ENCODE measurements around the gene LIN52. TPM values are rescaled to one million over a fixed set of nuclear protein-coding genes. Genes with fewer than 3 reads are reported as not detected.
A peak's percentile ranks its signal among the peaks of the same experiment; 100 is the strongest.

LIN52 gene
- 7.2 and 7.6 TPM in 2 replicates for total RNA-seq (2014; rRNA removed; shearing (Covaris generic))

- peak; percentile 99 for DNase-seq (ENCODE audit: low spot score)
Measured at GRCh38 chr14:74084277-74085046, at the start of gene LIN52, which contains the start of gene ALDH6A1. LIN52 (plus strand) TSS chr14:74084956; CDS start chr14:74084975, 19 bp downstream. ALDH6A1 (minus strand) TSS chr14:74084453; CDS start chr14:74084394, 59 bp downstream.

DNA sequence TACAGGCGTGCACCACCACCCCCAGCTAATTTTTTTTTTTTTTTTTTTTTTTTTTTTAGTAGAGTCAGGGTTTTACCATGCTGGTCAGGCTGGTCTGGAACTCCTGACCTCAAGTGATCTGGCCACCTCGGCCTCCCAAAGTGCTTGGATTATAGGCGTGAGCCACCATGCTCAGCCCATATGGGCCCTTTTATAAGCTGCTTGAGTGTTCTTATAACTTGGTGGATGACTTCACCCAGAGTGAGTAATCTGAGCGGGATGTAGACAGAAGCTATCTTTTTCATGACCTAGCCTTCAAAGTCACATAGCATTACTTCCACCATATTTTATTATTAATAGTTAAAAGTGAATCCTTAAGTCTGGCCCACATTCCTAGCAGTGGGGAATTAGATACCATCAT, 49.2 kb upstream of the LIN52 start:
- DNase-seq (ENCODE audit: low spot score): peak; percentile 1

DNA sequence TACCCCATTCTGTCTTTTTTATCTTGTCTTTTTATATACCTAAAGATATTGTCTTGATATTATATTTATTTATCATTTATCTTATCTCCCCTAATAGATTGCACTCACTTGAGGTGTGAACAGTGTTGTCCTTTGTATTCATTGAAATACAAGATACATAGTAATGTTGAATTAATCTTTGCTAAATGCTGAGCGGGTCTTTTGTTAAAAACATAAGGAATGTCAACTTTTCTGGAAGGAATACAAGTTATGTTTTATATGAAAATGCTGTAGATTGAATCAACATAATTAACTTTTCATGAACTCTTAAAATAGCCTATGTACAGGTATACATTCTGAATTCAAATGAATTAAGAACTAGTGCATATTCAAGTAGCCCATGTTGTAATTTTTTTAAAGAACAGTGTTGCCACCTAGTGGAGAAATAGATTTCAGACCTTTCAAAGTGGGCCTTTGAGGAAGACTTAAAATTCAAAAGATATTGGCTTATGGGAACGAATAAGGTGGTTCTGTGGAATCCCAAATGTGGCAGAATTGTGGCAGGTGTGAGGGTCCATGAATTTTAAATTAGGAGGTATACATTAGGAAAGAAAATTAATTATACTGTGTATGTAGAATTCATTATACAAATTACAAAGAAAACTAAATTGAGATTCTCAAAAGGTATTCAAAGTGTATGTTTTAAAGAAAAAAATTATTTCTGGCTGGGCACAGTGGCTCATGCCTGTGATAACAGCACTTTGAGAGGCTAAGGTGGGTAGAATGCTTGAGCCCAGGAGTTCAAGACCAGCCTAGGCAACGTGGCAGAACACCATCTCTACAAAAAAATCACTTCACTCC, 46.5 kb upstream of the LIN52 start:
- DNase-seq (ENCODE audit: low spot score): peak; percentile 23

GRCh38 chr14:74042296-74042695, 42.5 kb upstream of the LIN52 start:
- no peak for DNase-seq (ENCODE audit: low spot score)

- DNase-seq (ENCODE audit: low spot score): no peak
Measured at GRCh38 chr14:74045522-74045921, 39.2 kb upstream of the LIN52 start.

DNA sequence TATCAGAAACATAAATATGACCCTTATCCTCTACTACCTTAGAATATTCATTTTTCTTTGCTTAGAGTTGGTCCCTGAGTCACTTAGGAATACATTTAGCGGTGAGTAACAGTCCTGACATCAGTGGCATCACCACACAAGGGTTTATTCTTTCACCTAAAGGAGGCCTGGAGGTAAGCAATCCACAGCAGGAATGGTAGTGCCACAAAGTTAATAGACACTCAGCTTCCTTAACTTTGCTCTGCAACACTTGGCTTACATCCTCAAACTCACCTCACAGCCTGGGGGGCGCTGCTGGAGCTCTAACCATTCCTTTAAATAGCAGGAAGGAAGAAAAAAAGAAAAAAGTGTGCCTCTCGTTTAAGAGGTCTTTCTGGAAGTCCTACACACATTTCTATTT, 36.5 kb upstream of the LIN52 start:
- DNase-seq (ENCODE audit: low spot score): no peak

DNA sequence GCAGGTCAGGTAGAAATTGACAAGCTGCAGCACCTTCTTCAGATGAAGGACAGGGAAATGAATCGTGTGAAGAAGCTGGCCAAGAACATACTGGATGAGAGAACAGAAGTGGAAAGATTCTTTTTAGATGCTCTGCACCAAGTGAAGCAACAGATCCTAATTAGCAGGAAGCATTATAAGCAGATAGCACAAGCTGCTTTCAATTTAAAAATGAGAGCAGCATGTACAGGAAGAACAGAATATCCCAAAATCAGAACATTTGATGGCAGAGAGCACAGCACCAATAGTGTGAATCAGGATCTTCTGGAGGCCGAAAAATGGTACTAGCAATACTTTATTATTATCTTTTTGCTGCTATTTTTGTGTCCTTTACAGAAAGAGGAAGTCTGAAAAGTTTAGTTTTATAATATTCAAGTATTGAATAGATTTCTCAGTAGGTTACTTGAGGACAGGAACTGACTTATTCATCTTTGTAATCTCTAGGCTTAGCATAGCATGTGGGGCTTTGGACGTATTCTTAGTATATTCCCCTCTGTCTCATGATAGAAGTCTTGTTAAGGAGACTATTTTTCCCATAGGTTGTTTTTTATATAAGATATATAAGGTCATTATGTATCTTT, 34.8 kb upstream of the LIN52 start:
- no peak for DNase-seq (ENCODE audit: low spot score)

DNA sequence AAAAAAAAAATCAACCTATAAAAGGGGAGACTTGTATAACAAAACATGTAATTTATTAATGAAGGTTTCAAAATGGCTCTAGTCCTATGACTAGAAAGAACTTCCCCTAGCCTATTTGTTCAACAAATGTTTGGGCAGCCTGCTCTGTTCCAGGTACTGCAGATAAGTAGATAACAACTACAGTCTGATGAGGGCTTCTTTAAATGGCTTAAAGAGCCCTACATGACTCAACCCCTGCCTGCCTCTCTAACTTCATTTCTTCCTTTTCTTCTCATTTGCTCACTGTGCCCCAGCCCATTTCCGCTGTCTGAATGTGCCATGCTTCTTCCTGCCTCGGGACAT, 22.0 kb upstream of the LIN52 start:
- peak; percentile 31 for DNase-seq (ENCODE audit: low spot score)

DNA sequence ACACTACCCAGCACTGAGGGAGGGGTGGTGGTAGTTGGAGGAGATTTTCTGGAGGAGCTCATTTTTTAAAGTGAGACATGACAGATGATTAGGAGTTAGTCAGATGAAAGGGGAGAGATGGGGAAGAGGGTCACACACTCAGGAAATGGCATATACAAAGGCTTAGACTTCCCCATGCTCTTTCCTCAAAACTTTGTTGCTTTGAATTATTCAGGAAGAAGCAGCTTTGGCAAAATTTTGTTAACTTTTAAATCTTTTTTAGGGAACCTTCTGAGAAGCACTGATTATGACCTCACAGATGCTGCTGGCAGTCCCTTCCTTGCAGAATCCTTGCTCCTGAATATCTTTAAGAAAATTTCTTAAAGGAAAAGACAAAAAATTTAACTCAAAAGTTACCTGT, 20.3 kb upstream of the LIN52 start:
- DNase-seq (ENCODE audit: low spot score): no peak

DNA sequence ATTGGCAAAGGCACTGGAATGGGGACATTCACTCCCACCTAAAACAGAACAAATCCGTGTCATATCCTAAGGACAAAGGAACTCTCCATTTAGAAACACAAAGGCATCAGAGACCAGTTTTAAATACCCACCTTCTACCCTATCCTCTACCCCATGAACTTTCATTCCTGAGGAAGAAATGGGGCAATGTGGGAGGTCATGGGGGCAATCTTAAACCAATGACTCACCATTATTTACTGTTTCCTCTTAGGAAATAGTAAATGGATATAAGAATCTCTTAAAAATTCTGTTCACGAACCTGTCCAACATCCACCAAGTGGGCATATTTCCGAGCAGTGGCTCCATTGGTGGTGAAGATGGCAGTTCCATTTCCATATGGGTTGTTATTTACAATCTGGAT, 19.9 kb upstream of the LIN52 start:
- no peak for DNase-seq (ENCODE audit: low spot score)

DNA sequence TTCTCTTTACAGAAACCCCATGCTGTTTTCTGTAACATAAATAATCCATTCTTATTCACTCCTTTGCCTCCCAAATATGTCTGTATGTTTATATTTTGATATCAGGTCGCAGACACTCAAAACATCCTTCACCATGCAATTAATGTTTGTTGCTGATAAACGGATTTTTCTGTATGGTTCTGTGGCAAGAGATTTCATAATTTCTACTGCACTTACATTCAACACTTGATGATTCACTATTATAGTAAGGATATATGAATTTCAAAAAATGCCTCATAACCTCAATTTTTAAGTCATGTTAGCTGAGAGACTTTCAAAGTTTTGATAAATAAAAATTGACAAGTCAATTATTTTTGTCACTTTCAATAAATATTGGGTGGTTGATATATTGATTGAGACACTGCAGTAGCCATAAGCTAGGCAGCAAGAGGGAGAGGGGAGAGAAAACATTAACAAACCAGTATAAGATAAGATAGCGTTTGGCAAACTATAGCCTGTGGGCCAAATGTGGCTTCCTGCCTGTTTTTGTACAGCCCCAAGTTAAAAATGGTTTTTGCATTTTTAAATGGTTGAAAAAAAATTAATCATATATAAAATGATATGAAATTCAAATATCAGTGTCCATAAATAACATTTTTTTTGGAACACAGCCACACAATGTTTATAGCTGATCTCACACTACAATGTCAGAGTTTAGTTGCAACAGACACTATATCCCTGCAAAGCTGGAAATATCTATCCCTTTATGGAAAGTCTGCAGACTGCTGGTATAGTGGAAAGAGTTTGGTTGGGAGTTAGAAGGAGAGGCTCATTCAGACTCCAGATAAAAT, 18.8 kb upstream of the LIN52 start:
- no peak for DNase-seq (ENCODE audit: low spot score)

DNA sequence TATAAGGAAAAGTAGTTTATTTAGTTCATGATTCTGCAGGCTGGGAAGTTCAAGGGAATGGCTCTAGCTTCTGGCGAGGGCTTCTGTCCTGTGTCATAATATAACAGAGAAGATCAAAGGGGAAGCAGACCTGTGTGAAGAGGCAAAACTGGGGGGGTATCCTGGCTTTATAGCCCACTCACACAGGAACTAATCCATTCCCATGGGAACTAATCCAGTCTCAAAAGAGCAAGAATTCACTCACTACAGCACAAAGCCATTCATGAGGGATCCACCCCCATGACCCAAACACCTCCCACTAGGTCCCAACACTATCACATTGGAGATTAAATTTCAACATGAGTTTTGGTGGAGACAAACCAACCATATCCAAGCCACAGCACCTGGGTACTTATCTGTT, 7.4 kb upstream of the LIN52 start:
- DNase-seq (ENCODE audit: low spot score): no peak

GRCh38 chr14:74080820-74081460, 3.8 kb upstream of the LIN52 start:
- no peak for DNase-seq (ENCODE audit: low spot score)

- no peak for DNase-seq (ENCODE audit: low spot score)
Measured at GRCh38 chr14:74081491-74081890, 3.3 kb upstream of the LIN52 start.

DNA sequence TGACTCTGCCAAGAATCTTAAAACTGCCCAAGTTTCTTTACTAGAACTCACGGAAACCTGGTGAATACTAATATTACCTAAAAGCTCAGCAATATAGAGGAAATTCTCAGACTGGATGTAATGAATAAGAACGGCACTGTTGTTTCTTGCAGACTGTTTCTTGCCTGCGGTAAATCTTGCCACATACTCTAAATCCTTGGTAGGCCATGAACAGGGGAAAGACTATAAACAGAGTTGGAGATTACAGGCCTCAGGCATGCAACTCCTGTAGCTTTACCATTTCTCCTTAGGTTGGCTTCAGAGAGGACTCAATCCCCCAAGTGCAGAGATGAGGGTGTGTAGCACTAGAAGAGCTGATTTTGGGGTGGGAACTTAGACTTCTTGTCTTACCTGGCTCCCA, 1.6 kb upstream of the LIN52 start:
- no peak for DNase-seq (ENCODE audit: low spot score)

DNA sequence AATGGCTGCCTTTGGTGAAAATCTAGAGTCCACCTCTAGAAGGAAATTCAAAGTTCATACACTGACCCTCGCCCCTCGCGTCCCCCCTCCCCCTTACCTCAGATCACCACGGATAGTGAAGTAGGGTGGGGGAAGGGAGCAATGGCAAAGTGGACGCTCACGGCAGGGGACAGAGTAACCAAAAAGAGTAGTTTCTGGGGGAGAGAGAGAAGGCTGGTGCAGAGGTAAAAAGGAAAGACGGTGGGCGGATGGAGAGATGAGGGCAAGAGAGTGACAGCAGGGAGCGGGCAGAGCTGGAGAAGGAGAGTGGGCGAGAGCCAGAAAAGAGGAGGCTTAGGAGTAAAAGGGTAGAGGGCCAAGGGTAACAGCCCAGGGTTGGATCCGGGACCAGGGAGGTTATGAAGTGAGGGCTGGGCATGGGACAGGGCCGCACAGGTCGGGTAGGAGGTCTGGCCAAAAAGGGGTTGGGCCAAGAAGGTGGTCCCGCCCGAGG, 926 bp upstream of the LIN52 start:
- no peak for DNase-seq (ENCODE audit: low spot score)

DNA sequence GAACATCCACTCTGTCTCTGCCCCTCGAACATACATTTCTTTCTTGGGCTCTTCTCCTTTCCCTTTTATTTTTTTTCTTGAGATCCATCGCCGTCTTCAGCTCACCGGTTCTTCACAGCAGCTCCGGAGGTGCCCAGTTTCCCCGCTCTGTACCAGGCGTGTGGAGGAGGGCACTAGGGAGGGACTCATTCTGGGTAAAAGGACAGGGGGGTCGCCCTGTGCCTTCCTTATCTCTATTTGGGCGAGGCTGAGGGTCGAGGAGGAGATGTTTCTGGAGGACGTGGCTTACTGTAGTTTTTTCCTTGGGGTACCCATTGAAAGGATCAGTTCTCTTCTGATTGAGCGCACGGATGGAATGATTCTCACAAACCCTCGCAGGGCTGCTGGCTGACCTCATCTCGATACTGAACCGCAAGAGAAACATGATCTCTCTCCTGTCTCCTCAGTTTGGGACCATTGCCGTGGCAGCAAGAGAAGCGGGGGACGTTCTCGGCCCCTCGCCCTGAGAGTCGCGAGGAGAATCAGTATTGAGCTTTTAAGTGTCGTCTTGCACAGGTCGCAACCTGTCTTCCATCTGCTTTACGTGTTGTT, 386 bp downstream of the LIN52 start:
- DNase-seq (ENCODE audit: low spot score): peak; percentile 9

GRCh38 chr14:74085828-74086227, 1.1 kb downstream of the LIN52 start:
- DNase-seq (ENCODE audit: low spot score): no peak

DNA sequence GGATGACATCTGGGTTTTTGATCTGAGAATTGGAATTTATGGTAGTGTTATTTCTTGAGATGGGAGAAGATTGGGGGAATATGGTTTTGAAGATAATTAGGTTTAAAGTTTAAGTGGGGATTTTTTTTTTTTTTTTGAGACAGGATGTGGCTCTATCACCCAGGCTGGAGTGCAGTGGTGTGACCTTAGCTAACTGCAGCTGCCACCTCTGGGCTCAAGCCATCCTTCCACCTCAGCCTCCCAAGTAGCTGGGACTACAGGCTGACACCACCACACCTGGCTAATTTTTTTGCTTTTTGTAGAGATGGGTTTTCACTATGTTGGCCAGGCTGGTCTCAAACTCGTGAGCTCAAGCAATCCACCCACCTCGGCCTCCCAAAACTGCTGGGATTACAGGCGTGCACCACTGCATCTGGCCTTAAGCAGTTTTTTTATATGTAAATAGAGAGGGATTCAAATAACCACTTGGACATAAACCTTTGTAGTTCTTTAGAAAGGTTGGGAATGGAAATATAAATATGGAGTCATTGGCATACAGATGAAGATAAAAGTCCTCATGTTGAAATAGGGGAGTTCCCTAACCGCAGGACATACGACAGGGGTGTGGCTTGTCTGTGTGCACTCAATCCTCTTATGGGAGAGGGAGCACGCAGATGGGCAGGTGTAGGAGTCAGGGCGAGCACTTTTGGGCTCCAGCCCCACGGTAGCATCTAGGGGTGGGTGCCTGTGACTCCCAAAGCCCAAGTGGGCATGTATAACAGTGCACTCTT, 4.7 kb downstream of the LIN52 start:
- no peak for DNase-seq (ENCODE audit: low spot score)

GRCh38 chr14:74105381-74105780, 20.6 kb downstream of the LIN52 start:
- DNase-seq (ENCODE audit: low spot score): no peak

Measured in A172 (cell line).